ENCODE data around the gene ACAN.

GRCh38 chr15:88764448-88764847 is 38.8 kb upstream of the ACAN start:
- TF ChIP-seq ISL1 (CRISPR knock-in tag; IDR thresholded peaks at IDR 0.05) (no peak), POU6F1 (CRISPR knock-in tag; IDR thresholded peaks at IDR 0.05; ENCODE audit: borderline replicate concordance, low read depth) (no peak), PATZ1 (CRISPR knock-in tag; IDR thresholded peaks at IDR 0.05; ENCODE audit: borderline replicate concordance) (no peak), CREB5 (CRISPR knock-in tag; IDR thresholded peaks at IDR 0.05; ENCODE audit: low read depth) (no peak), RARB (CRISPR knock-in tag; IDR thresholded peaks at IDR 0.05) (no peak), ZNF70 (CRISPR knock-in tag; IDR thresholded peaks at IDR 0.05) (no peak), SNAI2 (CRISPR knock-in tag; IDR thresholded peaks at IDR 0.05) (no peak), ARNTL (CRISPR knock-in tag; IDR thresholded peaks at IDR 0.05; ENCODE audit: borderline replicate concordance, low read depth) (no peak), ZNF565 (CRISPR knock-in tag; conservative IDR thresholded peaks at IDR 0.05; ENCODE audit: low read depth) (no peak), ZFP30 (CRISPR knock-in tag; IDR thresholded peaks at IDR 0.05) (no peak), ZFP3 (CRISPR knock-in tag; IDR thresholded peaks at IDR 0.05) (no peak), OSR1 (CRISPR knock-in tag; IDR thresholded peaks at IDR 0.05) (no peak)
